Neuron (in vitro differentiated cells): ENCODE results near the gene WDR91.

Experiments used
- H2AFZ ChIP-seq: one replicate; pipeline ENCODE4 v1.6.1; 2013; ENCODE audit warnings: low read depth, mild to moderate bottlenecking, inconsistent platforms, low read length, moderate library complexity
- H3K27me3 ChIP-seq: one replicate; pipeline ENCODE4 v1.6.1; 2013; ENCODE audit warnings: low read length; ENCODE audit not compliant: insufficient read depth
- H3K36me3 ChIP-seq: one replicate; pipeline ENCODE4 v1.6.1; 2013; ENCODE audit warnings: low read length; ENCODE audit not compliant: insufficient read depth
- H3K4me1 ChIP-seq: one replicate; pipeline ENCODE4 v1.6.1; 2013; ENCODE audit warnings: low read length; ENCODE audit not compliant: insufficient read depth
- H3K4me3 ChIP-seq: 2 replicates; pipeline ENCODE4 v1.5.1; 2013; ENCODE audit warnings: mild to moderate bottlenecking, low read length, moderate library complexity
- H3K9me3 ChIP-seq: one replicate; pipeline ENCODE4 v1.6.1; 2013; ENCODE audit warnings: low read length

WDR91 gene

GRCh38 chr7:135211179-135211945 is at the start of gene WDR91:
WDR91 (minus strand) TSS chr7:135211526; CDS start chr7:135211502, 24 bp downstream.
- H3K4me3 ChIP-seq: peak within 1 kb of the TSS; percentile 92
- no peaks in the 10 kb centered on the region for H3K9me3 ChIP-seq
- H3K27me3 ChIP-seq: no peaks in the 10 kb centered on the region
- peak within 1 kb of the TSS; percentile 89 for H2AFZ ChIP-seq
- H3K4me1 ChIP-seq: peaks cover 7% of the 10 kb centered on the region
- no peaks in the 10 kb centered on the region for H3K36me3 ChIP-seq

GRCh38 chr7:135260470-135260869 is 49.1 kb upstream of the WDR91 start:
- H3K4me3 ChIP-seq: no peak overlapping the region
- H3K9me3 ChIP-seq: no peaks in the 10 kb centered on the region
- no peaks in the 10 kb centered on the region for H3K27me3 ChIP-seq
- H3K4me1 ChIP-seq: peaks cover 7% of the 10 kb centered on the region
- H2AFZ ChIP-seq: no peak overlapping the region
- no peaks in the 10 kb centered on the region for H3K36me3 ChIP-seq

- Histone ChIP-seq H3K27me3 (no peaks in the 10 kb centered on the region), H3K9me3 (no peaks in the 10 kb centered on the region), H3K4me3 (no peak overlapping the region), H3K4me1 (peaks cover 7% of the 10 kb centered on the region), H3K36me3 (no peaks in the 10 kb centered on the region), H2AFZ (no peak overlapping the region)
Measured at GRCh38 chr7:135259702-135260101, 48.4 kb upstream of the WDR91 start.

GRCh38 chr7:135258585-135258984 is 47.3 kb upstream of the WDR91 start:
- Histone ChIP-seq H2AFZ (no peak overlapping the region), H3K9me3 (no peaks in the 10 kb centered on the region), H3K36me3 (no peaks in the 10 kb centered on the region), H3K4me3 (no peak overlapping the region), H3K27me3 (peaks cover 3% of the 10 kb centered on the region), H3K4me1 (peaks cover 7% of the 10 kb centered on the region)

- Histone ChIP-seq H3K36me3 (no peaks in the 10 kb centered on the region), H3K4me3 (no peak overlapping the region), H3K4me1 (peaks cover 7% of the 10 kb centered on the region), H3K27me3 (peaks cover 3% of the 10 kb centered on the region), H2AFZ (no peak overlapping the region), H3K9me3 (no peaks in the 10 kb centered on the region)
Measured at GRCh38 chr7:135257790-135258189, 46.5 kb upstream of the WDR91 start.

GRCh38 chr7:135253851-135254771 is 42.8 kb upstream of the WDR91 start:
- Histone ChIP-seq H3K9me3 (no peaks in the 10 kb centered on the region), H3K4me3 (no peak overlapping the region)

GRCh38 chr7:135251496-135252391 is 40.4 kb upstream of the WDR91 start:
- Histone ChIP-seq H3K36me3 (no peaks in the 10 kb centered on the region), H3K4me1 (no peaks in the 10 kb centered on the region), H3K4me3 (no peak overlapping the region), H3K27me3 (peaks cover 3% of the 10 kb centered on the region), H3K9me3 (no peaks in the 10 kb centered on the region), H2AFZ (no peak overlapping the region)

More at GRCh38 chr7:135253851-135254771, 42.8 kb upstream of the WDR91 start:
- Histone ChIP-seq H3K36me3 (no peaks in the 10 kb centered on the region), H2AFZ (no peak overlapping the region), H3K4me1 (no peaks in the 10 kb centered on the region), H3K27me3 (peaks cover 3% of the 10 kb centered on the region)

- Histone ChIP-seq H3K27me3 (no peaks in the 10 kb centered on the region), H3K4me3 (no peak overlapping the region), H3K4me1 (no peaks in the 10 kb centered on the region), H2AFZ (no peak overlapping the region), H3K9me3 (no peaks in the 10 kb centered on the region), H3K36me3 (no peaks in the 10 kb centered on the region)
Measured at GRCh38 chr7:135248546-135248945, 37.2 kb upstream of the WDR91 start.

GRCh38 chr7:135247746-135248471 is 36.6 kb upstream of the WDR91 start:
- Histone ChIP-seq H3K4me1 (no peaks in the 10 kb centered on the region), H3K4me3 (no peak overlapping the region), H2AFZ (no peak overlapping the region), H3K9me3 (no peaks in the 10 kb centered on the region), H3K27me3 (no peaks in the 10 kb centered on the region), H3K36me3 (no peaks in the 10 kb centered on the region)

- Histone ChIP-seq H3K4me3 (no peak overlapping the region), H3K36me3 (no peaks in the 10 kb centered on the region), H2AFZ (no peak overlapping the region), H3K27me3 (no peaks in the 10 kb centered on the region), H3K4me1 (no peaks in the 10 kb centered on the region), H3K9me3 (no peaks in the 10 kb centered on the region)
Measured at GRCh38 chr7:135246191-135246825, 35.0 kb upstream of the WDR91 start.

GRCh38 chr7:135245226-135246190 is 34.2 kb upstream of the WDR91 start:
- H3K9me3 ChIP-seq: no peaks in the 10 kb centered on the region
- H3K4me3 ChIP-seq: no peak overlapping the region
- H3K4me1 ChIP-seq: no peaks in the 10 kb centered on the region
- H3K27me3 ChIP-seq: no peaks in the 10 kb centered on the region
- no peaks in the 10 kb centered on the region for H3K36me3 ChIP-seq
- H2AFZ ChIP-seq: no peak overlapping the region
